Measurements from ENCODE around the gene NBEAL2. TPM values are rescaled to one million over a fixed set of nuclear protein-coding genes. Genes with fewer than 3 reads are reported as not detected.

Gene NBEAL2
- total and polyA plus RNA-seq, 2 of the 8 experiments (the other 6 are each of a cell fraction or from before 2014, with no cell fraction given) = 27.3 to 46.9 TPM

DNA sequence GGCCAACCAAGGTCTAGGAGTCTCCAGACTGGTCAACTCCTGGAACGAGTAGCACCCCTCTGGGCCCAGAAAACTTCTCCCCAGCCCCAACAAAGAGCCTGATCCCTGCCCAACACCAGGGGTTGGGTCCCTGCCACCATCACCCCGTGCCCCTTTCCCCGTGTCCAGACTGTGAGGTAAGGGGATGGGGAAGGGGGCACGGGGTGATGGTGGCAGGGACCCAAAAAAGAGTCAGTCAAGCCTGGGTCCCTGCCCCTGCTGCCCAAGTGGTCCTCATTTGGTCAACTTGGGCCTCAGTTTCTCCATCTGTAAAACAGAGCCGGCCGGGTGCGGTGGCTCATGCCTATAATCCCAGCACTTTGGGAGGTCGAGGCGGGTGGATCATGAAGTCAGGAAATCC lies 1.1 kb upstream of the NBEAL2 start:
- no peak overlapping the region for H3K18ac ChIP-seq (ENCODE audit: extremely low read depth, low read length)
- no peak overlapping the region for H3K56ac ChIP-seq (replicated peaks; ENCODE audit: insufficient read length, low read depth, low read length)
- H2BK15ac ChIP-seq (ENCODE audit: low read length) = no peak overlapping the region
- no peak overlapping the region for H2BK20ac ChIP-seq (ENCODE audit: low read length)
- peaks cover 4 to 18% of the 10 kb centered on the region in 2 experiments for H4K20me1 ChIP-seq (replicated peaks in 1 of 2; ENCODE audit: control insufficient read depth in 1 of 2, insufficient read depth in 2 of 2, low read length in 2 of 2)
- no peak overlapping the region for H2AK5ac ChIP-seq (ENCODE audit: low read depth, low read length)
- peak overlapping the region; percentile 38; the same call in 1 of the 2 replicates for H4K8ac ChIP-seq (ENCODE audit: extremely low read depth, insufficient read depth, low read length)
- peaks cover 0 to 13% (median 3%) of the 10 kb centered on the region in 4 experiments; a peak in 3 of 7 replicates for H3K27me3 ChIP-seq (replicated peaks in 1 of 4; ENCODE audit: control insufficient read depth in 3 of 4, extremely low read depth in 1 of 4, insufficient read depth in 3 of 4, low read length in 3 of 4)
- POLR2A ChIA-PET (ENCODE audit: partially characterized antibody) = interaction anchor here (0.6 to 1.8 kb wide), 4 partner anchors 7 to 65 kb away, joined by 3 to 4 read pairs (median 3); no protein-coding TSS in a partner anchor
- peaks cover 2% of the 10 kb centered on the region; the same call in 1 of the 2 replicates for H3K79me1 ChIP-seq (ENCODE audit: low read depth, low read length)
- no peak overlapping the region for H2BK120ac ChIP-seq (replicated peaks; ENCODE audit: low read depth, low read length)
- no peak overlapping the region for H3K4me3 ChIP-seq (ENCODE audit: extremely low read depth in 1 of 4, insufficient read depth in 2 of 4, low read depth in 3 of 4, low read length in 4 of 4)
- 94% methylated on average over 9 of the region's 9 CpGs; no CpG with 5 or more reads in 1 of the 2 experiments for WGBS, 2 experiments (ENCODE audit: extremely low coverage in 1 of 2, insufficient coverage in 1 of 2, insufficient read length in 1 of 2, insufficient replicate concordance in 2 of 2, low coverage in 1 of 2, low lambda C conversion rate in 2 of 2, missing lambda C conversion rate in 1 of 2)
- H4K5ac ChIP-seq (ENCODE audit: insufficient read length, low read depth, low read length) = no peak overlapping the region
- no peak overlapping the region for H3K27ac ChIP-seq (ENCODE audit: low read depth, low read length)
- no peak overlapping the region for H2BK5ac ChIP-seq (ENCODE audit: low read depth, low read length)
- 0 out of 2 replicates have a peak overlapping the region, but pooled peaks have one; percentile 1 for H2BK12ac ChIP-seq (ENCODE audit: low read depth, low read length)
- H3K4me1 ChIP-seq (replicated peaks in 1 of 4; ENCODE audit: control insufficient read depth in 3 of 4, insufficient read depth in 4 of 4, low read length in 3 of 4) = peaks cover 3 to 27% (median 17%) of the 10 kb centered on the region in 4 experiments
- DNase-seq (ENCODE audit: low read depth in 1 of 2, low spot score in 2 of 2) = no peak
- no peak overlapping the region for H3K4ac ChIP-seq (replicated peaks; ENCODE audit: insufficient read length, low read depth, low read length)
- H3K4me2 ChIP-seq (ENCODE audit: insufficient read depth in 1 of 2, low read depth in 2 of 2, low read length in 2 of 2) = peak overlapping the region in 1 of 2 experiments; percentile 76; a peak in 1 of 4 replicates
- CTCF ChIA-PET (ENCODE audit: partially characterized antibody) = interaction anchor here (0.9 to 13.0 kb wide), 4 partner anchors 12 to 55 kb away, joined by 3 to 130 read pairs (median 6); no protein-coding TSS in a partner anchor
- H3K23me2 ChIP-seq (ENCODE audit: low read depth, low read length) = peaks cover 10% of the 10 kb centered on the region; the same call in 1 of the 2 replicates
- no peaks in the 10 kb centered on the region; a peak in 1 of 8 replicates for H3K36me3 ChIP-seq (ENCODE audit: control insufficient read depth in 2 of 4, insufficient read depth in 4 of 4, low read length in 3 of 4)
- no peak overlapping the region for H2AFZ ChIP-seq (ENCODE audit: low read length)
- peaks cover 21 to 34% of the 10 kb centered on the region in 2 experiments for H3K79me2 ChIP-seq (ENCODE audit: control insufficient read depth in 1 of 2, insufficient read depth in 2 of 2, low read length in 2 of 2)
- no peak overlapping the region for H4K91ac ChIP-seq (replicated peaks; ENCODE audit: insufficient read length, low read length)
- no peak for FAIRE-seq
- no peak overlapping the region for H3K14ac ChIP-seq (ENCODE audit: insufficient read length)
- no peak overlapping the region for H3K9ac ChIP-seq (replicated peaks in 1 of 4; ENCODE audit: extremely low read depth in 1 of 4, low read depth in 3 of 4, low read length in 3 of 4)
- no peaks in the 10 kb centered on the region for H3K9me3 ChIP-seq (ENCODE audit: insufficient read depth in 2 of 2, low read depth in 1 of 2, low read length in 1 of 2)
- H3K23ac ChIP-seq (ENCODE audit: insufficient read length) = no peak overlapping the region
- TF ChIP-seq NANOG (IDR thresholded peaks at IDR 0.05; ENCODE audit: insufficient read depth, low read depth, low read length, poor library complexity, severe bottlenecking) (no peak), KDM1A (IDR thresholded peaks at IDR 0.05; ENCODE audit: borderline replicate concordance, low read length) (no peak), SP1 (IDR thresholded peaks at IDR 0.05; ENCODE audit: low read depth, low read length) (no peak), CBX5 (IDR thresholded peaks at IDR 0.05; ENCODE audit: low read depth, low read length) (no peak), JUND (IDR thresholded peaks at IDR 0.05; ENCODE audit: low read length) (no peak), CEBPB (IDR thresholded peaks at IDR 0.05; ENCODE audit: low read depth, low read length) (no peak), POU5F1 (IDR thresholded peaks at IDR 0.05; ENCODE audit: low read depth, low read length) (no peak), TCF12 (IDR thresholded peaks at IDR 0.05; ENCODE audit: low read depth, low read length) (no peak), ZNF274 (IDR thresholded peaks at IDR 0.05; ENCODE audit: borderline replicate concordance, extremely low read depth, low read length) (no peak)
